Prostate gland (tissue), 2 donors: ENCODE results near the gene MGLL.

Source experiments
- POLR2A ChIP-seq: fragments of 450-650 bp; IDR thresholded peaks from one replicate; pipeline ENCODE4 v1.6.1; 2016; ENCODE audit warnings: antibody characterized with exemption, mild to moderate bottlenecking
- TF ChIP-seq, protein P1 (sequence below), 4 experiments: fragments of 200-600 bp in 2 of 4; fragments of 450-650 bp in 2 of 4; sonication (generic) in 2 of 4; IDR thresholded peaks; 1 replicate in 3 of 4; 2 replicates in 1 of 4; pipeline ENCODE4 v1.5.1; 2016 to 2019; ENCODE audit warnings: antibody characterized with exemption in 4 of 4, mild to moderate bottlenecking in 2 of 4, moderate library complexity in 2 of 4

DNA sequence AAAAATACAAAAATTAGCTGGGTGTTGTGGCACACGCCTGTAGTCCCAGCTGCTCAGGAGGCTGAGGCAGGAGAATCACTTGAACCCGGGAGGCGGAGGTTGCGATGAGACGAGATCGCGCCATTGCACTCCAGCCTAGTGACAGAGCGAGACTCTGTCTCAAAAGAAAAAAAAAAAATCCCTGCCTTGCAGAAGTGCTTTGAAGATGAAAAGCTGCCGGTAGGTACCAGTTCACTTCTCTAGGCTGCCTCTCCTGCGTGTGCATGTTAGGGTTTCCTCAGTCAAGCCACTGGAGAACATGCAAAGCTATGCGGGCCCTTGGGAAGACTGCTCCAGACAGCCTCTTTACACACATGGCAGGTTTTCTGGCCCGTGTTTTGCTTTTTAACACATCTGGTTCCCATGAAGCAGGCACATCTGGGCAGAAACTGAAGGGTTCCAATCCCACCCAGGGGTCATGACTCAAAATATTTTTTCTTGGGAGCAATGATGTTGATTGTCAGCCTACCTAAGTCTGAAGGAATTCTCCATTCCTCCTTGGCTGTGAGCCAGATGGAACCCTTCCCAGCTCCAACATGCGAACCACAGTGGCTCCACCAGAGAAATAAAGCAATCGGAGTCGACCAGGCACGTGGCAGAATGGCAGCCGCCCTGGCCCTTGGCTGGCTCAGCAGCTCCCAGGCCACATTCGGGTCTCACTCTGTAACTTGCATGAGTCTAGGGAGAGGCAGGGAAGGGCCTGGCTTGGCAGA, 29.6 kb downstream of the MGLL start:
- no peak for TF ChIP-seq POLR2A
- TF ChIP-seq, protein P1, sequence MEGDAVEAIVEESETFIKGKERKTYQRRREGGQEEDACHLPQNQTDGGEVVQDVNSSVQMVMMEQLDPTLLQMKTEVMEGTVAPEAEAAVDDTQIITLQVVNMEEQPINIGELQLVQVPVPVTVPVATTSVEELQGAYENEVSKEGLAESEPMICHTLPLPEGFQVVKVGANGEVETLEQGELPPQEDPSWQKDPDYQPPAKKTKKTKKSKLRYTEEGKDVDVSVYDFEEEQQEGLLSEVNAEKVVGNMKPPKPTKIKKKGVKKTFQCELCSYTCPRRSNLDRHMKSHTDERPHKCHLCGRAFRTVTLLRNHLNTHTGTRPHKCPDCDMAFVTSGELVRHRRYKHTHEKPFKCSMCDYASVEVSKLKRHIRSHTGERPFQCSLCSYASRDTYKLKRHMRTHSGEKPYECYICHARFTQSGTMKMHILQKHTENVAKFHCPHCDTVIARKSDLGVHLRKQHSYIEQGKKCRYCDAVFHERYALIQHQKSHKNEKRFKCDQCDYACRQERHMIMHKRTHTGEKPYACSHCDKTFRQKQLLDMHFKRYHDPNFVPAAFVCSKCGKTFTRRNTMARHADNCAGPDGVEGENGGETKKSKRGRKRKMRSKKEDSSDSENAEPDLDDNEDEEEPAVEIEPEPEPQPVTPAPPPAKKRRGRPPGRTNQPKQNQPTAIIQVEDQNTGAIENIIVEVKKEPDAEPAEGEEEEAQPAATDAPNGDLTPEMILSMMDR (IDR thresholded peaks at IDR 0.05): no peak
